Nephron (organoid): ENCODE results near the gene ATL1.
"Not testable (repeated sequence)": the region's sequence is repeated elsewhere in the genome, so short reads cannot be mapped to it uniquely, and the experiment has no call there.

Experiments used
- H3K27ac Mint-ChIP-seq, 3 experiments: 2 replicates each; pipeline ENCODE4 v1.8.0; 2020; ENCODE audit warnings: mixed read lengths in 3 of 3, mild to moderate bottlenecking in 2 of 3, moderate library complexity in 1 of 3
- H3K27me3 Mint-ChIP-seq: 2 replicates; pipeline ENCODE4 v1.8.0; 2021; ENCODE audit warnings: low read depth, mild to moderate bottlenecking, moderate library complexity, mixed read lengths
- H3K36me3 Mint-ChIP-seq: 2 replicates; pipeline ENCODE4 v1.8.0; 2020; ENCODE audit warnings: low read depth, mixed read lengths
- H3K4me1 Mint-ChIP-seq: 2 replicates; pipeline ENCODE4 v1.8.0; 2020; ENCODE audit warnings: mixed read lengths
- H3K4me3 Mint-ChIP-seq, 3 experiments: 2 replicates each; pipeline ENCODE4 v1.8.0; 2020; ENCODE audit warnings: mild to moderate bottlenecking in 3 of 3, mixed read lengths in 3 of 3, moderate library complexity in 2 of 3
- H3K9me3 Mint-ChIP-seq: 2 replicates; pipeline ENCODE4 v1.8.0; 2020; ENCODE audit warnings: mixed read lengths
- TF ChIP-seq, protein P1 (sequence below), 3 experiments: fragments of 200-600 bp; sonication (generic); IDR thresholded peaks; one replicate each; pipeline ENCODE4 v1.5.0; 2021; ENCODE audit warnings: antibody characterized with exemption in 3 of 3; ENCODE audit not compliant: unreplicated experiment in 3 of 3

Gene ATL1

DNA sequence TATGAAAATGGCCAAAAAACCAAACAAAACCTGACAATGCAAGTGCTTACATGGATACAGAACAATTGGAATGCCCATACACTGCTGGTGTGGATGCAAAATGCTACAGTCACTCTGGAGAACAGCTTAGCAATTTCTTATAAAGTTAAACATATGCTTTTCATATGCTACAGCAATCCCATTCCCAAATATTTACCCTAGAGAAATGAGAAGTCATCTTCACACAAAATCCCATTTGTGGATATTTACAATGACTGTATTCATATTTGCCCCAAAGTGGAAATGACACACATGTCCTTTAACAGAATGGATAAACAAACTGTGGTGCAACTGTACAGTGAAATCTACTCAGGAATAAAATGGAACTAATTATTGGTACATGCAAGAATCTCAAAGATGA is 87.8 kb downstream of the ATL1 start:
- no peak overlapping the region for H3K27ac Mint-ChIP-seq
- TF ChIP-seq, protein P1, sequence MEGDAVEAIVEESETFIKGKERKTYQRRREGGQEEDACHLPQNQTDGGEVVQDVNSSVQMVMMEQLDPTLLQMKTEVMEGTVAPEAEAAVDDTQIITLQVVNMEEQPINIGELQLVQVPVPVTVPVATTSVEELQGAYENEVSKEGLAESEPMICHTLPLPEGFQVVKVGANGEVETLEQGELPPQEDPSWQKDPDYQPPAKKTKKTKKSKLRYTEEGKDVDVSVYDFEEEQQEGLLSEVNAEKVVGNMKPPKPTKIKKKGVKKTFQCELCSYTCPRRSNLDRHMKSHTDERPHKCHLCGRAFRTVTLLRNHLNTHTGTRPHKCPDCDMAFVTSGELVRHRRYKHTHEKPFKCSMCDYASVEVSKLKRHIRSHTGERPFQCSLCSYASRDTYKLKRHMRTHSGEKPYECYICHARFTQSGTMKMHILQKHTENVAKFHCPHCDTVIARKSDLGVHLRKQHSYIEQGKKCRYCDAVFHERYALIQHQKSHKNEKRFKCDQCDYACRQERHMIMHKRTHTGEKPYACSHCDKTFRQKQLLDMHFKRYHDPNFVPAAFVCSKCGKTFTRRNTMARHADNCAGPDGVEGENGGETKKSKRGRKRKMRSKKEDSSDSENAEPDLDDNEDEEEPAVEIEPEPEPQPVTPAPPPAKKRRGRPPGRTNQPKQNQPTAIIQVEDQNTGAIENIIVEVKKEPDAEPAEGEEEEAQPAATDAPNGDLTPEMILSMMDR (IDR thresholded peaks at IDR 0.05; ENCODE audit: unreplicated experiment in 3 of 3), result no peak
- no peaks in the 10 kb centered on the region for H3K9me3 Mint-ChIP-seq
- no peaks in the 10 kb centered on the region for H3K27me3 Mint-ChIP-seq
- H3K36me3 Mint-ChIP-seq, result peaks cover 30% of the 10 kb centered on the region
- no peak overlapping the region for H3K4me3 Mint-ChIP-seq
- H3K4me1 Mint-ChIP-seq, result no peaks in the 10 kb centered on the region

DNA sequence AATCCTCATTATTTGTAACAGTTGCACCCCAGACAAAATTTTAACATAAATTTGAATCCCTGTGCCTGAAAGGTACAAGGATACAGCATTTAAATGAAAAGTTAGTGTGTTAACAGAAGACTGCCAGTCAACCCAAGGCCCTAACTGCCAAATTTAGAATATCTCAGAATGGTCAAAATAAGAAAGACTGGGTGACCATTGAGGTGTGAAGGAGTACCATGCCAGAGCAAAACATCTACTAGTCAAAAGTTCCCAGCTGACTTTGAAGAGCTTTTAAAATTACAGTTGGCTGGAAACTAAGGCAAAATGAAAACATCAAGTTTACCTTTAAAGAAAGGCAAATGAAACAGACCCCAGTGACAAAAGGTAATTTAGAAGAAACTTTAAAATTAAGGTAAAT is 89.7 kb downstream of the ATL1 start:
- Mint-ChIP-seq H3K36me3 (peaks cover 18% of the 10 kb centered on the region), H3K27ac (no peak overlapping the region)

DNA sequence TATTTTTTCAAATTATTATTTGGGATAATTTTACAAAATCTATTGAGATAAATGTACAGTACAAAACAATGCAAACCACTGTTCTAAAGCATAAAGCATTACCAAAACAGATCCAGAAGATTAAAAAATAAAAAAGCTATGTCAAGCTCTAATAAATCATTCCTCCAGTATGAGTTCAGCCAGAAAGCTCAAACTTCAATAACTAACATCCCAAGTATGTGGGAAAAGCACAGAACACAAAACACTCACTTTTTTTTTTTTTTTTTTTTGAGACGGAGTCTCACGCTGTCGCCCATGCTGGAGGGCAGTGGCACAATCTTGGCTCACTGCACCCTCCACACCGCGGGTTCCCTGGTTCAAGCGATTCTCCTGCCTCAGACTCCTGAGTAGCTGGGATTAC is 96.8 kb downstream of the ATL1 start:
- Mint-ChIP-seq H3K9me3 (no peaks in the 10 kb centered on the region), H3K36me3 (peaks cover 45% of the 10 kb centered on the region), H3K4me1 (peaks cover 34% of the 10 kb centered on the region), H3K4me3 (no peak overlapping the region), H3K27ac (peak overlapping the region in 1 of 3 experiments; percentile 97), H3K27me3 (no peaks in the 10 kb centered on the region)
- TF ChIP-seq, protein P1 (IDR thresholded peaks at IDR 0.05; ENCODE audit: unreplicated experiment in 3 of 3), result no peak

More for the DNA sequence above, 89.7 kb downstream of the ATL1 start:
- no peaks in the 10 kb centered on the region for H3K9me3 Mint-ChIP-seq
- no peak overlapping the region for H3K4me3 Mint-ChIP-seq
- H3K4me1 Mint-ChIP-seq, result peaks cover 6% of the 10 kb centered on the region
- no peaks in the 10 kb centered on the region for H3K27me3 Mint-ChIP-seq
- TF ChIP-seq, protein P1 (IDR thresholded peaks at IDR 0.05; ENCODE audit: unreplicated experiment in 3 of 3), result no peak

DNA sequence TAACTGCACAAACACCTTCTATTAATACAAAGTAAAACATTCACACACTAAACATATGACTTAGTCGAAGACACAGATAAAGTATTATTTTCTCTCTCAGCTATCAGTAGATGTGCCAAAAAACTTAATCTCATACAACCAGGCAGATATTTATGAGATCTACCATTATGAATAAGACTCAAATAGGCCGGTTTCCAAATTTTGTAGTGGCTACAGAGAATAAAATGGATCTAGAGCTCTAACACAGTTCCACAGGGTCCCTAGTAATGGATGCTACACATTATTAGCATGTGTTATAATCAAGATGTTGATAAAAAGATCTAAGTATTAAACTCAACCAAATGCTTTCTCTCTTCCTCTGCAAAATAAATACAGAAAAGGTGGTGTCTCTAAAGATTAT is 97.8 kb downstream of the ATL1 start:
- Mint-ChIP-seq H3K36me3 (peaks cover 45% of the 10 kb centered on the region), H3K4me3 (peak overlapping the region in 1 of 3 experiments; percentile 52), H3K9me3 (no peaks in the 10 kb centered on the region)

DNA sequence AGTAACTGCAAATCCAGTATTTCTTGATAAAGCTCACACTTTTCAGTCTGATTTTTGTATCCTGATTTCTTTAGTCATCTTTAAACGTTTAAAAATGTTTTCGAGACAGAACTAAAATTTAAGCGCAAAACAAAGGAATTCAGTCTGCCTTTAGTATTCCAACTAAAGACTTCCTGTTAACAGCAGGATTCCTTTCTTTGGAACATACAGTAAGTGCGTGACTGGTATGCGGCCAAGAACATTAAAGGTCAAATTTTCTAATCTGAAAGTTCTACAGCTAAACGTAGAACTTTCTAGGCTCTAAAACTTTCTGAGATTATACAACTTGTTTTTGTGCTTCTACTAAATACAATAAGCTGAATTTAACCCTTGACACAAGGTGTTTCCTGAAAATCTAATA is 98.3 kb downstream of the ATL1 start:
- Mint-ChIP-seq H3K4me3 (peak overlapping the region in 1 of 3 experiments; percentile 52), H3K27ac (peak overlapping the region; percentile 88 to 97 (median 89)), H3K4me1 (peaks cover 34% of the 10 kb centered on the region), H3K9me3 (no peaks in the 10 kb centered on the region), H3K36me3 (peaks cover 49% of the 10 kb centered on the region), H3K27me3 (no peaks in the 10 kb centered on the region)
- TF ChIP-seq, protein P1 (IDR thresholded peaks at IDR 0.05; ENCODE audit: unreplicated experiment in 3 of 3), result no peak

More for the DNA sequence above, 97.8 kb downstream of the ATL1 start:
- Mint-ChIP-seq H3K27me3 (no peaks in the 10 kb centered on the region), H3K27ac (peak overlapping the region; percentile 88 to 97 (median 89)), H3K4me1 (peaks cover 34% of the 10 kb centered on the region)
- TF ChIP-seq, protein P1 (IDR thresholded peaks at IDR 0.05; ENCODE audit: unreplicated experiment in 3 of 3), result no peak

DNA sequence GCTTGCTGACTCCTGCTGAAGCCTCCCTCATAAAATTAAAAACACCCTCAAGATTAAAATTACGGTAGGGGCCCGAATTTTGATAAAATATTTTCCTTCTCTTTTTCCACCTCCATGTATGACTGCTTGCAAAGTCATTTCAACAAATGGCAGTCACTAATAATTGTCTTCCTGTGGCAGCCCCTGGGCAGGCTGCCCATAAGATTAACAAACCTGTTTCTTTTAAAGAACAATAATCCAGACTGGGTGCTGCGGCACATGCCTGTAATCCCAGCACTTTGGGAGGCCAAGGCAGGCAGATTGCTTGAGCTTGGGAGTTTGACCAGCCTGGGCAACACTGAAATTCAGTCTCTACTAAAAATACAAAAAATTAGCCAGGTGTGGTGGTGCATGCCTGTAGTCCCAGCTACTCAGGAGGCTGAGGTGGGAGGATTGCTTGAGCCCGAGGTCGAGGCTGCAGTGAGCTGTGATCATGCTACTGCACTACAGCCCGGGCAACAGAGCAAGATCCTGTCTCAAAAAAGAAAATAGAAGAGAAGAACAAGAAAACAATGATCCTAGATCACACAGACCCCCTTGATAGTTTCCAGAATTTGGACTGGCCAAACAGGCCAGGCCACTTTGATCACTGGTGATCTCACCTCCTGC is 99.5 kb downstream of the ATL1 start:
- no peak overlapping the region for H3K4me3 Mint-ChIP-seq
- no peaks in the 10 kb centered on the region for H3K9me3 Mint-ChIP-seq
- peaks cover 59% of the 10 kb centered on the region for H3K36me3 Mint-ChIP-seq
- H3K27ac Mint-ChIP-seq, result peak overlapping the region; percentile 59 to 97 (median 88)
- H3K4me1 Mint-ChIP-seq, result peaks cover 30% of the 10 kb centered on the region
- TF ChIP-seq, protein P1 (IDR thresholded peaks at IDR 0.05; ENCODE audit: unreplicated experiment in 3 of 3), result no peak
- no peaks in the 10 kb centered on the region for H3K27me3 Mint-ChIP-seq

DNA sequence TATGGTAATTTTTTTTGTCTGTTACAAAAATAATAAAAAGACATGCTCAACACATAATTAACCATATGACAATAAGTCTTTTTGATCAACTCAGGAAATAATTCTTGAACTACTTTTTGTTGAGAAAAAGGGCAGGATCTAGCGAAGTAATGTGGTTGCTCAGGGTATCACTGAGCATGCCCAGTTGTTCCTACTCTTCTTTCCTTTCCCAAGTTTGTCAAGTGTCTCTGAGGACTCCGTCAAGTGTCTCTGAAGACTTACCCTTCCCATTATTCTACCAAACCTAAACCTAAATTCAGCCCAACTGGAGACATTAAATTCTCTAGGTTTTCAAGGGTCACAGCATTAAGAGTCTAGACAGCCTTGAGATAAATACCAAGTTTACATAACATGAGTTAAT is 104.6 kb downstream of the ATL1 start:
- H3K4me3 Mint-ChIP-seq, H3K27me3 Mint-ChIP-seq, H3K9me3 Mint-ChIP-seq, H3K27ac Mint-ChIP-seq: not testable (repeated sequence)
- Mint-ChIP-seq H3K36me3 (peaks cover 46% of the 10 kb centered on the region), H3K4me1 (peaks cover 21% of the 10 kb centered on the region)

DNA sequence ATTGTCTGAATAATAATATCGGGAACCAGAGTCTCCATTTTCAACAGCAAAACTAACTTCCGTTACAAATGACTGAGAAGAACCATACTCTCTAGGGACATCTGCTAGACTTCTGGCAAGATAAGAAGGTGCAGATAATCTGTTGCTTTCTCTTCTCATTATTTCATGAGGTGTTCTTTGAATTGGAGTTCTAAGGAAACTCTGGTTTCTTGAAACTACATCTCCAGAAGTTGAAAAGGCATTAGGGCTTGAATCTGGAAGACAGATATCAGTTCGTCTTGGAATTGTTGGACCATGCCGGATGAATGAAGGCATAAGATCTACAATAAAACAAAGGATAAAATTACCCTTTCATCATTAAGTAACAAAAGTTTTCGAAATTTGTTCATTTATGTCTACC is 105.4 kb downstream of the ATL1 start:
- Mint-ChIP-seq H3K4me3 (peak overlapping the region in 1 of 3 experiments; percentile 52), H3K36me3 (peaks cover 40% of the 10 kb centered on the region), H3K4me1 (peaks cover 16% of the 10 kb centered on the region)
- not testable (repeated sequence) for H3K27me3 Mint-ChIP-seq, H3K27ac Mint-ChIP-seq, H3K9me3 Mint-ChIP-seq
